Peyer's patch (tissue), 4 donors: ENCODE results near the gene FZD1. TPM values are rescaled to one million over a fixed set of nuclear protein-coding genes. Genes with fewer than 3 reads are reported as not detected.

ENCODE experiments used
- DNase-seq, 3 donors: peaks; one replicate each; pipeline ENCODE4 v3.0.0-alpha.2; 2017 to 2019
- H3K27ac ChIP-seq, 4 donors: fragments of 200-600 bp; sonication (generic); one replicate each; pipeline ENCODE4 v1.5.1; 2016 to 2019
- H3K27me3 ChIP-seq, 2 donors: fragments of 200-600 bp; sonication (generic); one replicate each; pipeline ENCODE4 v1.5.1; 2019
- H3K36me3 ChIP-seq, 3 donors: fragments of 200-600 bp; sonication (generic); one replicate each; pipeline ENCODE4 v1.5.1; 2016 to 2019
- H3K4me1 ChIP-seq, 4 donors: fragments of 200-600 bp; sonication (generic); one replicate each; pipeline ENCODE4 v1.5.1; 2016 to 2019
- H3K4me3 ChIP-seq, 4 donors: fragments of 200-600 bp; sonication (generic); 1 replicate in 3 of 4; 2 replicates in 1 of 4; pipeline ENCODE4 v1.5.1; 2016 to 2019; ENCODE audit warnings: mild to moderate bottlenecking in 1 of 4
- H3K9me3 ChIP-seq, 4 donors: fragments of 200-600 bp; sonication (generic); one replicate each; pipeline ENCODE4 v1.5.1; 2016 to 2019; ENCODE audit warnings: mild to moderate bottlenecking in 1 of 4
- POLR2A ChIP-seq, 2 donors: fragments of 450-650 bp; IDR thresholded peaks; one replicate each; pipeline ENCODE4 v1.5.1; 2017; ENCODE audit warnings: antibody characterized with exemption in 2 of 2, mild to moderate bottlenecking in 2 of 2, moderate library complexity in 2 of 2
- total RNA-seq, 4 donors: library from RNA; depleted of rRNA; stranded (reverse); fragments of >200 nt; gene quantifications; one replicate each; pipeline ENCODE4 v1.1.0, GENCODE V29; 2016
- TF ChIP-seq, protein P1 (sequence below), 6 experiments: fragments of 450-650 bp in 4 of 6; fragments of 200-600 bp in 2 of 6; sonication (generic) in 1 of 6; IDR thresholded peaks; one replicate each; pipeline ENCODE4 v1.5.1; 2017 to 2019; ENCODE audit warnings: antibody characterized with exemption in 6 of 6, mild to moderate bottlenecking in 3 of 6, moderate library complexity in 1 of 6

FZD1 gene
- total RNA-seq, 4 donors from 2014 or later, result 1.7 to 12.6 (median 8.9) TPM

DNA sequence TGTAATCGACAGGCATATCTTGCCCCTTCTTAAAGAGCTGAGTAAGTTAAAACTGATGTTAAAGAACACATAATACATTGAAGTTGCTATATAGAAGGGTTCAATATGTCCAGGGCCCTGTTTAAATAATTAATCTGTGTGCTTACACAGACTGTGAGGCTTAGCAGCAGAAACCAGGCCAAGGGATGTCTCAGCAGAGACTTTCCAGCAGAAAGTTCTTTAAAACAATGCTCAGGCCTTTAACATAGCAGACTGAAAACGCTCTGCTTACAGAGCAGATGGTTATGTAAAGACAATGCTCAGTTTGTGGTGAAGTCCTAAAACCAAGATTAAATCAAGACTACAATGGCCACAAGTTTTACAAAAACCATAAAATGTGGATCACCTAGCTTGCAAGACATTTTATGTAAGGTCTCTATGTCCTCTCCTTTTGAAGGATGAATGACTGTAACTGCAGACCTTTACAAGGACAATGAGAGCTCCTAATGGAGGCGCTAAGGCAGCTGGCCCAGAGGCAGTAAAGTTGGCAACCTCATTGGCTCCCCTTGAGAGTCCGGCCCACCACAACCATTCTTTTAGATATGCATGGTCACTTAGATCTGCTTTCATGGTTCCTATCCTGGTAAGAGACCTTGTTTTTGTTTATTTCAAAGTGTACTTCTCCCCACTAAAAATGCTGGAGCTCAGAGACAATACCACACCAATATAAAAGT lies 56.3 kb downstream of the FZD1 start:
- no peaks in the 10 kb centered on the region for H3K9me3 ChIP-seq
- H3K27me3 ChIP-seq, result no peaks in the 10 kb centered on the region
- H3K4me1 ChIP-seq, result no peaks in the 10 kb centered on the region
- DNase-seq, result no peak
- H3K27ac ChIP-seq, result no peak overlapping the region
- no peak overlapping the region for H3K4me3 ChIP-seq
- TF ChIP-seq, protein P1, sequence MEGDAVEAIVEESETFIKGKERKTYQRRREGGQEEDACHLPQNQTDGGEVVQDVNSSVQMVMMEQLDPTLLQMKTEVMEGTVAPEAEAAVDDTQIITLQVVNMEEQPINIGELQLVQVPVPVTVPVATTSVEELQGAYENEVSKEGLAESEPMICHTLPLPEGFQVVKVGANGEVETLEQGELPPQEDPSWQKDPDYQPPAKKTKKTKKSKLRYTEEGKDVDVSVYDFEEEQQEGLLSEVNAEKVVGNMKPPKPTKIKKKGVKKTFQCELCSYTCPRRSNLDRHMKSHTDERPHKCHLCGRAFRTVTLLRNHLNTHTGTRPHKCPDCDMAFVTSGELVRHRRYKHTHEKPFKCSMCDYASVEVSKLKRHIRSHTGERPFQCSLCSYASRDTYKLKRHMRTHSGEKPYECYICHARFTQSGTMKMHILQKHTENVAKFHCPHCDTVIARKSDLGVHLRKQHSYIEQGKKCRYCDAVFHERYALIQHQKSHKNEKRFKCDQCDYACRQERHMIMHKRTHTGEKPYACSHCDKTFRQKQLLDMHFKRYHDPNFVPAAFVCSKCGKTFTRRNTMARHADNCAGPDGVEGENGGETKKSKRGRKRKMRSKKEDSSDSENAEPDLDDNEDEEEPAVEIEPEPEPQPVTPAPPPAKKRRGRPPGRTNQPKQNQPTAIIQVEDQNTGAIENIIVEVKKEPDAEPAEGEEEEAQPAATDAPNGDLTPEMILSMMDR (IDR thresholded peaks at IDR 0.05), result no peak
- TF ChIP-seq POLR2A (IDR thresholded peaks at IDR 0.05), result no peak
- H3K36me3 ChIP-seq, result no peaks in the 10 kb centered on the region
